ENCODE measurements around the gene OR8D2.

The OR8D2 gene, protein sequence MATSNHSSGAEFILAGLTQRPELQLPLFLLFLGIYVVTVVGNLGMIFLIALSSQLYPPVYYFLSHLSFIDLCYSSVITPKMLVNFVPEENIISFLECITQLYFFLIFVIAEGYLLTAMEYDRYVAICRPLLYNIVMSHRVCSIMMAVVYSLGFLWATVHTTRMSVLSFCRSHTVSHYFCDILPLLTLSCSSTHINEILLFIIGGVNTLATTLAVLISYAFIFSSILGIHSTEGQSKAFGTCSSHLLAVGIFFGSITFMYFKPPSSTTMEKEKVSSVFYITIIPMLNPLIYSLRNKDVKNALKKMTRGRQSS

DNA sequence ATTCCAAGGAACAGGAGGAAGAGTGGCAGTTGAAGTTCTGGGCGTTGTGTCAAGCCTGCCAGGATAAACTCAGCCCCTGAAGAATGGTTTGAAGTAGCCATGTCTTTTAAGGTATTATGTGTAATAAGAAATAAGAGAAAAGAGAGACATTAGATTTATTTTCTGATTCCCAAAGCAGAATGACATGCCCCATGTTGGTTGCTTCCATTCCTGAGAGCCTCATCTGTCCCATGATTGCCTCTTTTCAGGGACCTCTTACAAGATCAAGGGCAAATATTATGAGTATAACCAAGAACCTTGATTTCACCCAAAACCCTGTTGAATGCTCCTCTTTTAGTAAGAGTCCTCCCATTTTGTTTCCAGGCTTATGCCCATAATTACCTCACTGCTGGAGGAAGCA lies at the start of gene OR8D2:
TSS of gene OR8D2 (minus strand) at position 101 of the 400 bp plus-strand sequence. CDS start at position 101, 0 bp downstream.
- TF ChIP-seq, protein P1, sequence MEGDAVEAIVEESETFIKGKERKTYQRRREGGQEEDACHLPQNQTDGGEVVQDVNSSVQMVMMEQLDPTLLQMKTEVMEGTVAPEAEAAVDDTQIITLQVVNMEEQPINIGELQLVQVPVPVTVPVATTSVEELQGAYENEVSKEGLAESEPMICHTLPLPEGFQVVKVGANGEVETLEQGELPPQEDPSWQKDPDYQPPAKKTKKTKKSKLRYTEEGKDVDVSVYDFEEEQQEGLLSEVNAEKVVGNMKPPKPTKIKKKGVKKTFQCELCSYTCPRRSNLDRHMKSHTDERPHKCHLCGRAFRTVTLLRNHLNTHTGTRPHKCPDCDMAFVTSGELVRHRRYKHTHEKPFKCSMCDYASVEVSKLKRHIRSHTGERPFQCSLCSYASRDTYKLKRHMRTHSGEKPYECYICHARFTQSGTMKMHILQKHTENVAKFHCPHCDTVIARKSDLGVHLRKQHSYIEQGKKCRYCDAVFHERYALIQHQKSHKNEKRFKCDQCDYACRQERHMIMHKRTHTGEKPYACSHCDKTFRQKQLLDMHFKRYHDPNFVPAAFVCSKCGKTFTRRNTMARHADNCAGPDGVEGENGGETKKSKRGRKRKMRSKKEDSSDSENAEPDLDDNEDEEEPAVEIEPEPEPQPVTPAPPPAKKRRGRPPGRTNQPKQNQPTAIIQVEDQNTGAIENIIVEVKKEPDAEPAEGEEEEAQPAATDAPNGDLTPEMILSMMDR (conservative IDR thresholded peaks at IDR 0.05) = no peak
- no peak for TF ChIP-seq ZFX (IDR thresholded peaks at IDR 0.05)
- H3K27ac ChIP-seq = no peak within 1 kb of the TSS

DNA sequence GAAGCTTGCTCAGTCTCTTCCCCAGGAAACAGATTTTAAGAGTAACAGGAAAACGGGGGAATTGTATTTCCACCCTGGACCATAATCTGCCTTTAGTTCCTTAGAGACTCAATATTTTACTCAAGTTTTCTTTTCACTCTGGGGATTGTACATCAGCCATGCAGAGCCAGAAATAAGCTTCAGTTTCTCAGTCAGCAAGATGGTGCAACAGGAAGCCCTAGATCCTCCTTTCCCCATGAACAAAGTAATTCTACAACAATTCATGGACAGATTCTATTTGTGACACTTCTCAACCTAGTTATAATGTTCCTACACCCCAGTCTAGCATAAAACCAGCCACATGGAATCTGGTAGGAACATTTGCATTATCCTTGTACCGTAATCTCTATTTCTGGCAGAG lies 39.6 kb upstream of the OR8D2 start:
- TF ChIP-seq ZFX (IDR thresholded peaks at IDR 0.05) = no peak
- TF ChIP-seq, protein P1 (conservative IDR thresholded peaks at IDR 0.05) = no peak
- no peak overlapping the region for H3K27ac ChIP-seq

DNA sequence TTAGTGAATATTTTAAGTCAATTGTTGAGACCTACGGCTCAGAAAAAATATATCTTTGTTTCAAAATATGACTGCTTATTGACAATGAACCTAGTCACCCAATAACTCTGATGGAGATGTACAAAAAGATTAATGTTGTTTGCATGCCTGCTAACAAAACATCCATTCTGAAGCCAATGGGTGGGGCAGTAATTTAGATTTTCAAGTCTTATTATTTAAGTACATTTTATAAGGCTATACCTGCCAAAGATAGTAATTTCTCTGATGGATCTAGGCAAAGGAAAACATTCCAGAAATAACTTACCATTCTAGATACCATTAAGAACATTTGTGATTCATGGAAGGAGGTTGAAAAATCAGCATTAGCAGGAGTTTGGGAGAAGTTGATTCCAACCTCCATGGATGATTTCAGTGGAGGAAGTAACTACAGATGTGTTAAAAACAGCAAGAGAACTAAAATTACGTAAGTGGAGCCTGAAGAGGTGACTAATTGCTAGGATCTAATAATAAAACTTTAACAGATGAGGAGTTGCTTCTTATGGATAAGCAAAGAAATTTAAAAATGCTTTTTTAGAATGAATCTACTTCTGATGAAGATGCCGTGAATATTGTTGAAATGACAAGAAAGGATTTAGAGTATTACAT lies 26.4 kb upstream of the OR8D2 start:
- no peak overlapping the region for H3K27ac ChIP-seq
- TF ChIP-seq ZFX (IDR thresholded peaks at IDR 0.05) = no peak
- TF ChIP-seq, protein P1 (conservative IDR thresholded peaks at IDR 0.05) = no peak

DNA sequence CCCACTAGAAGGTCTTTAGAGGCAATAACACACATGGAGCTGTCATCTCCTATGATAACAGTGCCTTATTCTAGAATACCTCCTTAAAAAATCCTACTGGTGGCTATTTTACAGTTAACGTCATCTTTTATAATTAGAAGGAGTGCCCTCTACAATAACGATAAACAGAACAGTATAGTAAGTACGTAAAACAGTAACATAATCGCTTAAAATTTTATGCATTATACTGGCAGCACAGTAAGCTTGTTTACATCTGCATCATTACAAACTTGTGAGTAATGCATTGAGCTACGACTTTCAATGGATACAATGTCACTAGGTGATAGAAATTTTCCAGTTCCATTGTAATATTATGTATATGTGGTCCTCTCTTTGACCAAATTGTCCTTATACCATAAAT lies 24.3 kb upstream of the OR8D2 start:
- no peak for TF ChIP-seq ZFX (IDR thresholded peaks at IDR 0.05)
- TF ChIP-seq, protein P1 (conservative IDR thresholded peaks at IDR 0.05) = no peak
- H3K27ac ChIP-seq = no peak overlapping the region

DNA sequence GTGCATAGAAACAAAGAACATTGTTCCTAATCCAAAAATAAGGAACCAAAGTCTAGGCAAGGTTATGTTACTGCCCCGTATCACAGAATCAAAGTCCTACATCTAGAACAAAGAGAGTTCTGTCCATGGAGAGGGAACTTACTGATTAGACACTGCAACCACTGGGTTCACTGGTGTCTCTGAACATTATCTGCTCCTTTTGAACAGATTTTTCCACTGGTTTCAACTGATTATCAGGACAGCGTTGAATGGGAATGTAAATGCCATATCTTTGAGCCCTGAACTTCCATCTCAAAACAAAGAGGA lies 20.1 kb upstream of the OR8D2 start:
- no peak for TF ChIP-seq ZFX (IDR thresholded peaks at IDR 0.05)
- TF ChIP-seq, protein P1 (conservative IDR thresholded peaks at IDR 0.05) = no peak
- no peak overlapping the region for H3K27ac ChIP-seq

DNA sequence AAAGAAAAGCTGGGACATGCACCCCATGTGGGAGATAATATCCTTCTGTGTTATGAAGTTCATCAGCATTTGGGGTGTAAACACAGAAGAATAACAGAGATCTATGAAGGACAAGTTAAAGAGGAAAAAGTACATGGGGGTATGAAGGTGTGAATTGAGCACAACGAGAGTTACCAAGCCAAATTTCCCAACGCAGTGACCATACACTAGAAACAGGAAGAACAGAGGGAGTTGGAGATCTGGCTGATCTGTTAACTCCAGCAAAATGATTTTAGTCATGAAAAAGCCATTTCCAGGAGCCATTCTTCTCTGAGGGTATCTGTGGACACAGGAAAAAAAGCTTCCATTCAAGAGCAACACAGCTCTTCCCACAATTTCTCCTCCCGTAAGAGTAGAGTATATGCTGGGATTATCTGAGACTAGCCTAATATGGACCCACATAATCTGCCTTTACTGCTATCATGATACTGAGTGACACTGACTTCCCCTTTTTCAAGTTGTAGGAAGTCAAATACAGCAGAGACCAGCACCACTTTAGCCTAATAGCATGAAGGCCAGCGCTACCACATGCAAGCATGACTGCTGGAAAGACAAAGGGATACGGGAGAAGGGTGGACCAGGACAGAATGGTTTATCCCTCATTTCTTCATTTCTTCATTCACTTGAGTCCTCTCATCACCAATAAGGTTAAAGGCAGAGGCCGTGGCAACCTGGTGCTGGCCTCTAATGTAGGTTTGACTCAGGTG lies 19.6 kb upstream of the OR8D2 start:
- no peak overlapping the region for H3K27ac ChIP-seq
- TF ChIP-seq, protein P1 (conservative IDR thresholded peaks at IDR 0.05) = no peak
- TF ChIP-seq ZFX (IDR thresholded peaks at IDR 0.05) = no peak

DNA sequence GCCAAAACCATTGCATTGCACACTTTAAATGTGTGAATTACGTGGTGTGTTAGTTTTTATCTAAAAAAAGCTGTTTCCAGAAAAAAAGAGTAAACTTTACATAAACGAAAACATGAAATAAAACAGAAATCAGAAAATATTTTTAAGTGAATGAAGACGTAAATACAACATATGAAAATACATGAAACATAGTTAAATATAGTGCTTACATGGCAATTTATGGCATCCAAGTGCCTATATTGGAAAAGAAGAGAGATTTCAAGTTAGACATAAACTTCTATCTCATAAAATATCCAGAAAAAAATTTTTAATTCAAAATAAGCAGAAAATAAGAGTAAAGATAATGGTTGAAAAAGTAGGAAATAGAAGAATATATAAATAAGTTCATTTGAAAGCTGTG lies 11.9 kb upstream of the OR8D2 start:
- TF ChIP-seq, protein P1 (conservative IDR thresholded peaks at IDR 0.05) = no peak
- no peak for TF ChIP-seq ZFX (IDR thresholded peaks at IDR 0.05)
- no peak overlapping the region for H3K27ac ChIP-seq

Data from C4-2B (cell line).